Fibroblast of lung (primary cell): ENCODE data around the gene PCBP3.
"Not testable (repeated sequence)": the region's sequence is repeated elsewhere in the genome, so short reads cannot be mapped to it uniquely, and the experiment has no call there.

Experiments
- EZH2 ChIP-seq: IDR thresholded peaks from 2 replicates; pipeline ENCODE4 v1.5.1; 2012; ENCODE audit warnings: low read length, control low read depth, mild to moderate bottlenecking; ENCODE audit errors: missing control alignments
- TF ChIP-seq, protein P1 (sequence below), 2 donors: IDR thresholded peaks in 1 of 2; conservative IDR thresholded peaks in 1 of 2; 1 replicate in 1 of 2; 2 replicates in 1 of 2; pipeline ENCODE4 v1.5.1; 2011 to 2012; ENCODE audit warnings: low read length in 2 of 2, control low read depth in 1 of 2, inconsistent platforms in 1 of 2, low read depth in 1 of 2, mild to moderate bottlenecking in 1 of 2

DNA sequence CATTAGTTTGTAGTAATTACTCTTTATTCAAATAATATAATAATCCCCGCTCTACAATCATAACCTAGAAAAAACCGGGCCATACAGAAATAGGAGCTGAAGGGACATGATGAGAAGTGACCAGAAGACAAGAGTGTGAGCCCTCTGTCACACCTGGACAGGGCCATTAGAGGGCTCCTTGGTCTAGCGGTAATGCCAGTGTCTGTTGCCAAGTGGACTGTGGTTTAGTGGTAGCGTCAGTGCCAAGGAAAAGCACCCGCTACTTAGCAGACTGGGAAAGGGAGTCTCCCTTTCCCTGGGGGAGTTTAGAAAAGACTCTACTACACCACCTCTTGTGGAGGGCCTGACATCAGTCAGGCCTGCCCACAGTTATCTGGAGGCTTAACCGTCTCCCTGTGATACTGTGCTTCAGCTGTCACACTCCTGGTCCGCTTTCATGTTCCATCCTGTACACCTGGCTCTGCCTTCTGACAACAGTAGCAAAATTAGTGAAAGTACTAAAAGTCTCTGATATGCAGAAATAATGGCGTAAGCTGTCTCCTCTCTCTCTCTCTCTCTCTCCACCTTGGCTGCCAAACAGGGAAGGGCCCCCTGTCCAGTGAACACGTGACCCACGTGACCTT lies 19.2 kb downstream of the PCBP3 start:
- TF ChIP-seq, protein P1, sequence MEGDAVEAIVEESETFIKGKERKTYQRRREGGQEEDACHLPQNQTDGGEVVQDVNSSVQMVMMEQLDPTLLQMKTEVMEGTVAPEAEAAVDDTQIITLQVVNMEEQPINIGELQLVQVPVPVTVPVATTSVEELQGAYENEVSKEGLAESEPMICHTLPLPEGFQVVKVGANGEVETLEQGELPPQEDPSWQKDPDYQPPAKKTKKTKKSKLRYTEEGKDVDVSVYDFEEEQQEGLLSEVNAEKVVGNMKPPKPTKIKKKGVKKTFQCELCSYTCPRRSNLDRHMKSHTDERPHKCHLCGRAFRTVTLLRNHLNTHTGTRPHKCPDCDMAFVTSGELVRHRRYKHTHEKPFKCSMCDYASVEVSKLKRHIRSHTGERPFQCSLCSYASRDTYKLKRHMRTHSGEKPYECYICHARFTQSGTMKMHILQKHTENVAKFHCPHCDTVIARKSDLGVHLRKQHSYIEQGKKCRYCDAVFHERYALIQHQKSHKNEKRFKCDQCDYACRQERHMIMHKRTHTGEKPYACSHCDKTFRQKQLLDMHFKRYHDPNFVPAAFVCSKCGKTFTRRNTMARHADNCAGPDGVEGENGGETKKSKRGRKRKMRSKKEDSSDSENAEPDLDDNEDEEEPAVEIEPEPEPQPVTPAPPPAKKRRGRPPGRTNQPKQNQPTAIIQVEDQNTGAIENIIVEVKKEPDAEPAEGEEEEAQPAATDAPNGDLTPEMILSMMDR (conservative IDR thresholded peaks at IDR 0.05 in 1 of 2, IDR thresholded peaks at IDR 0.05 in 1 of 2; ENCODE audit: low read depth in 1 of 2, low read length in 2 of 2), result not testable (repeated sequence)
- TF ChIP-seq EZH2, result not testable (repeated sequence)
